Activated T-helper 2 cell treated with anti-CD3 and anti-CD28 coated beads, Interferon-gamma antibody, Interleukin-2, Interleukin-4, amounts not matched to agents 10 μg/mL and 5 μg/mL and 100 μg/mL, durations not matched to agents 14 hours and 24 hours and 36 hours (primary cell): ENCODE data around the gene FUNDC2. TPM values are rescaled to one million over a fixed set of nuclear protein-coding genes. Genes with fewer than 3 reads are reported as not detected.
"Not testable (repeated sequence)": the region's sequence is repeated elsewhere in the genome, so short reads cannot be mapped to it uniquely, and the experiment has no call there.

ENCODE experiments used
- DNase-seq: peaks from one replicate; pipeline ENCODE4 v3.0.0; 2021; ENCODE audit warnings: low spot score
- H3K27ac Mint-ChIP-seq: one replicate; pipeline ENCODE4 v1.8.0; 2021; ENCODE audit warnings: mixed read lengths
- H3K27me3 Mint-ChIP-seq: one replicate; pipeline ENCODE4 v1.8.0; 2021; ENCODE audit warnings: low read depth, mixed read lengths
- H3K36me3 Mint-ChIP-seq: one replicate; pipeline ENCODE4 v1.8.0; 2021; ENCODE audit warnings: low read depth, mixed read lengths
- H3K4me1 Mint-ChIP-seq: one replicate; pipeline ENCODE4 v1.8.0; 2021; ENCODE audit warnings: low read depth, mixed read lengths
- H3K4me3 Mint-ChIP-seq: one replicate; pipeline ENCODE4 v1.8.0; 2021; ENCODE audit warnings: low read depth, mild to moderate bottlenecking, moderate library complexity, mixed read lengths
- H3K9me3 Mint-ChIP-seq: one replicate; pipeline ENCODE4 v1.8.0; 2021; ENCODE audit warnings: mixed read lengths
- intact Hi-C: fragments of 100-400 bp; cut with micrococcal nuclease; formaldehyde crosslinking; loops from one replicate; pipeline ENCODE4 v1.15.1; 2023
- total RNA-seq: library from RNA; stranded (reverse); gene quantifications from 2 replicates; pipeline ENCODE4 v1.2.3, GENCODE V29; 2022

Gene FUNDC2
- total RNA-seq, 1 donor from 2014 or later, result 70.7 TPM

DNA sequence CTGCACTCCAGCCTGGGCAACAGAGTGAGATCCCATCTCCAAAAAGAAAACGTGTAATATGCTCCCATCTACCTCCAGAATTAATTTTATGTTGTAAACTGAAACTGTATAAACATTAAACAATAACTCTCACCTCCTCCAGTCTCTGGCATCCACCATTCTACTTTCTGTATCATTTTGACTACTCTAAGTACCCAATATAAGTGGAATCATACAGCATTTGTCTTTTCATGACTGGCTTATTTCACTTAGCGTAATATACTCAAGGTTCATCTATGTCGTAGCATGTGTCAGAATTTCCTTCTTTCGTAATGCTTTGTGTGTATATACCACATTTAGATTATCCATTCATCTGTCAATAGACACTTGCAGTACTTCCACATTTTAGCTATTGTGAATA is 24.8 kb upstream of the FUNDC2 start:
- H3K27me3 Mint-ChIP-seq, result peaks cover 7% of the 10 kb centered on the region
- no peak for DNase-seq
- peaks cover 2% of the 10 kb centered on the region for H3K4me1 Mint-ChIP-seq
- no peak overlapping the region for H3K27ac Mint-ChIP-seq
- intact Hi-C loops, result no loop called here
- no peaks in the 10 kb centered on the region for H3K36me3 Mint-ChIP-seq
- H3K9me3 Mint-ChIP-seq, result no peaks in the 10 kb centered on the region
- H3K4me3 Mint-ChIP-seq, result no peak overlapping the region

DNA sequence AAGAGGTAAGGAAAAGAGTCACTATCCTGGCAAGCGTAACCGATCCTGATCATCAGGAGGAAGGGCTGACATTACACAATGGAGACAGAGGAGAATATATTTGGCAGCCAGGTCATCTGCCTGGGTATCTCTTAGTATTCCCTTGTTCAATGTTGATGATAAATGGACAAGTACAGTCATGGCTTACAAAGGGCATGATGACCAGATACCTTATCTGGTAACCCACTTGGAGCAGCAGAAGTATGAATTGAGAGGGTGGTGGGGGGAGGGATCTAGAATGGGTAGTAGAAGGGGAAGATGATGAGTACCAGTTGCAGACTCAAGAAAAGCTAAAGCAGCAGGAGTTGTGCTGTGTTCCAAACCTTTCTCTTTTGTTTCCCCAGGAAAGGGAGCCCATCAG is 21.5 kb upstream of the FUNDC2 start:
- Mint-ChIP-seq H3K27ac (no peak overlapping the region), H3K36me3 (no peaks in the 10 kb centered on the region), H3K27me3 (peaks cover 3% of the 10 kb centered on the region), H3K4me1 (peaks cover 2% of the 10 kb centered on the region), H3K9me3 (no peaks in the 10 kb centered on the region), H3K4me3 (no peak overlapping the region)
- DNase-seq, result no peak
- intact Hi-C loops, result no loop called here

DNA sequence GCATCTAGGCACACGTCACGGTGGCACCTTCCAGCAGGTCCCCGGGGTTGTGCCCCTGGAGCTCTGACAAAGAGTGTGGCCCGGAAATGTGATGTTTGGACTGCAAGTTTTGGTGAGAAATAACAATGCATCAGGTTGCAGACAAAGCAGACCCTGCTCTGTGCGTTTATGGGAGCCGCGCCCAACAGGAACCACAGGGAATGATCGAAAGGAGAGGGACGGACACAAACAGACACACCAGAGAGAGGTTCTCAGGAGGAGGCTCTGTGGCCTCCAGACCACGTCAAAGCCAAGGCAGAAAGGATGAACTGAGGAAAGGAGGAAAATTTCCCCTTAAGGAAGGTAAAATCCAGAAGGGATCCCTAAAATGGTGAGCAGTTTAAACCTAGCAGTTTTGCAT is 20.3 kb upstream of the FUNDC2 start:
- H3K36me3 Mint-ChIP-seq, intact Hi-C loops, H3K4me3 Mint-ChIP-seq, H3K27me3 Mint-ChIP-seq, H3K27ac Mint-ChIP-seq, H3K9me3 Mint-ChIP-seq, H3K4me1 Mint-ChIP-seq, DNase-seq: not testable (repeated sequence)

DNA sequence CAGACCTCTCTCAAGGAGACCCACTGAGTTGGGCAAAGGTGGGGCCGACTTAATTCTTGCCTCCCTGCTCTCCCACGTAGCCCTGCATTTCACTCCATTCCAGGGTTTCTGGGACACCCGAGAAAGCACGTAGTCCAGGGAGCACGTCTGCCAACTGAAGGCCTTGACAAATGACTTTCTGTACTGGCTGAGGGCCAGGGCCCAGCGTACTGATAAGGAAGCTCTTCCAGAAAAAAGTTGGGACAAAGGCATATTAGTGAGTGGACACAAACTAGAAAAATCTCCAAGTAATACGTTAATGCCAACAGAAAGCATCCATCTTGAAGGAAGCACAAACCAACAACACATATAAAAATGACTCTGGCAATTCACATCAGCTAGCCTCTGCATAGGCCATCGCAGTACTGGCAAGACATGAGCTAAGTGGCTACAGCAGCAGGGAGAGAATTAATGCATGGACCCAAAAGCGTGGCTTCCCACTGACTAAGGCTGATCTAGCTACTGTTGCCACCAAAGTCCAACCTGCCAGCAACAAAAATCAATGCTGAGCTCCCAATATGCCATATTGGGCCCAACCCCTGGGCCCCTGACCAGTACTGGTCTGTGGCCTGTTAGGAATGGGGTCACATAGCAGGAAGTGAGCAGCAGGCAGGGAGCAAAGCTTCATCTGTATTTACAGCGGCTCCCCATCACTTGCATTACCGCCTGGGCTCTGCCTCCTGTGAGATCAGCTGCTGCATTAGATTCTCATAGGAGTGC is 19.6 kb upstream of the FUNDC2 start:
- H3K27me3 Mint-ChIP-seq, H3K4me1 Mint-ChIP-seq: not testable (repeated sequence)

DNA sequence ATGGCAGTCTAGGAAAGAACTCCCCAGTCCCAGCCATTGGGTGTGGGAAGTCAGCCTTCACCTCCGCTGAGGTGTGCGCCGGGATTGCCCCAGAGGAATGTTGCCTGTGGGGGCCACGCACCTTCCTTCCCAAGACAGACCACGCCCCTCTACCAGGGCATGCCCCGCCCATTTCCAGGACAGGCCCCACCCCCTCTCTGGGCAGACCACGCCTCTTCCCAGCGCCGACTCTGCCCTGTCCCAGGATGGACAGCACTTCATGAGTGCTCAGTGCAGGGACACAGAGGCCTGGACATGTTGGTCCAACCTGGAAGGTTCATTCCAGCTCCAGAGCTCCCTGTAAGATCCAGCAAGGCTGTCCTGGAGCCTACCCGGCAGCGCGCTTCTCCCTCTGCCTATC is 18.1 kb upstream of the FUNDC2 start:
- H3K4me1 Mint-ChIP-seq, H3K9me3 Mint-ChIP-seq, H3K27ac Mint-ChIP-seq, H3K27me3 Mint-ChIP-seq, H3K36me3 Mint-ChIP-seq, H3K4me3 Mint-ChIP-seq, intact Hi-C loops, DNase-seq: not testable (repeated sequence)

More for the DNA sequence above, 19.6 kb upstream of the FUNDC2 start:
- DNase-seq, intact Hi-C loops, H3K4me3 Mint-ChIP-seq, H3K9me3 Mint-ChIP-seq, H3K36me3 Mint-ChIP-seq, H3K27ac Mint-ChIP-seq: not testable (repeated sequence)

DNA sequence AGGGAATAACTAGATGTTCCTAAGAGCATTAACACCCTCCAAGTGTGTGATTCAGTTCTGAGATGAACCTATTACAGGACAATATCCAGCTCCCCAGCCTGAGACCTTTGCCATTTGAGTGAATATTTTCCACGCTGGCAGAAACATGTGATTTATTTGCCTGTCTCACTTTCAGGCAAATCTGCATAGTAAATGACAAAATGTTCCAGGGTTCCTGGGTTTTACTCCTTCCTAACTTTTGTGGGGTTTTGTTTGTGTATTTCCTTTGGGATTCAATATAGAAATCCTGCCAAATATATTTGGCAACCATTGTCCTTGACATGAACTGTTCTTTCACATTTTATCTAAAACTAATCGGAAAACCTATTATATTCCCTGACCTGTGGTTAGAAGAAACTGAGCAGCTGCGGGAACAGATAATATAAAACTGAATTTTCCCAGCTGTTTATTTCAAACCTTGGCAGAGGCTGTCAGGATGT is 16.6 kb upstream of the FUNDC2 start:
- no peak for DNase-seq
- Mint-ChIP-seq H3K4me3 (no peak overlapping the region), H3K27me3 (peaks cover 2% of the 10 kb centered on the region), H3K4me1 (peaks cover 2% of the 10 kb centered on the region), H3K27ac (no peak overlapping the region), H3K9me3 (no peaks in the 10 kb centered on the region), H3K36me3 (no peaks in the 10 kb centered on the region)
- intact Hi-C loops, result no loop called here

DNA sequence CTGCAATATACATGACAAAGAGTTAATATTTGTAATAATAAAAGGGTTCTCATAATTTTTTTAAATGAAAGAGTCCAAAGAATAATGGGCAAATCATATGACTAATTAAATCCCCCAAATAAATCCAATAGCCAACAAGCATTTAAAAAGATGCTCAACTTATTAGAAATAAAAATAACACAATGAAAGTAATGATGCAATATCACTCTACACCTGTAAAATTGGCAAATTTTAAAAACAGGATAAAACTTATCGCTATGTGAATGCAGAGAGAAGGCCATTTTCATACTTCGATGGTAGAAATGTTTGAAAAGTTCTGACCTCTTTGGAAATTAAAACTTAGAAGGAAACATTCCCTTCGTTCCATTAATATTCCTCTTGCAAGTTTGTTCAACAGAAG is 6.1 kb upstream of the FUNDC2 start:
- H3K27me3 Mint-ChIP-seq, result peaks cover 9% of the 10 kb centered on the region

DNA sequence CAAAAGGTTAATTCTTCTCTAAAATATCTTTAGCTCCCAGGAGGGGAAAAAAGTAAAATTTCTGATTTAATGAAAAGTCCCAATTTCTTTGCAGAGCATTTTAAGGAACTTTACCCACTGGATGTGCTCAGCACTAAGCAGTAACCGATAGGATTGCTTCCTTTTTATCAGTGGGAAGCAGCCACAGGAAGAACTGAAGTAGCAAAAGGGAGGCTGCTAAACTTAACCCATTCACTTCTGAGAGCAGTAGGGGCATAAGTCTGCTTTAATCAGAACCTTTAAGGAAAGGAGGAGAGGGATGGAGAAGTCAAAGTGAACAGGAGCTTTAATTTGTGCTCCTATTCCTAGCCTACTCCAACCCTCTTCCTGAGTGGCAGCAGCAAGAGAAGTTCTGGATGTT is 4.1 kb upstream of the FUNDC2 start, which contains the start of gene F8:
Gene F8 (minus strand): TSS at position 139 of the 400 bp plus-strand sequence. CDS start 171 bp downstream, outside the sequence.
- no peaks in the 10 kb centered on the region for H3K36me3 Mint-ChIP-seq
- intact Hi-C loops, result no loop called here
- H3K27me3 Mint-ChIP-seq, result peaks cover 9% of the 10 kb centered on the region
- H3K27ac Mint-ChIP-seq, result no peak within 1 kb of the TSS
- no peaks in the 10 kb centered on the region for H3K9me3 Mint-ChIP-seq
- H3K4me3 Mint-ChIP-seq, result no peak within 1 kb of the TSS
- DNase-seq, result no peak
- H3K4me1 Mint-ChIP-seq, result peaks cover 5% of the 10 kb centered on the region

More for the DNA sequence above, 6.1 kb upstream of the FUNDC2 start:
- H3K27ac Mint-ChIP-seq, result no peak overlapping the region
- H3K4me3 Mint-ChIP-seq, result no peak overlapping the region
- no peaks in the 10 kb centered on the region for H3K36me3 Mint-ChIP-seq
- intact Hi-C loops, result no loop called here
- DNase-seq, result no peak
- H3K4me1 Mint-ChIP-seq, result peaks cover 5% of the 10 kb centered on the region
- H3K9me3 Mint-ChIP-seq, result no peaks in the 10 kb centered on the region

DNA sequence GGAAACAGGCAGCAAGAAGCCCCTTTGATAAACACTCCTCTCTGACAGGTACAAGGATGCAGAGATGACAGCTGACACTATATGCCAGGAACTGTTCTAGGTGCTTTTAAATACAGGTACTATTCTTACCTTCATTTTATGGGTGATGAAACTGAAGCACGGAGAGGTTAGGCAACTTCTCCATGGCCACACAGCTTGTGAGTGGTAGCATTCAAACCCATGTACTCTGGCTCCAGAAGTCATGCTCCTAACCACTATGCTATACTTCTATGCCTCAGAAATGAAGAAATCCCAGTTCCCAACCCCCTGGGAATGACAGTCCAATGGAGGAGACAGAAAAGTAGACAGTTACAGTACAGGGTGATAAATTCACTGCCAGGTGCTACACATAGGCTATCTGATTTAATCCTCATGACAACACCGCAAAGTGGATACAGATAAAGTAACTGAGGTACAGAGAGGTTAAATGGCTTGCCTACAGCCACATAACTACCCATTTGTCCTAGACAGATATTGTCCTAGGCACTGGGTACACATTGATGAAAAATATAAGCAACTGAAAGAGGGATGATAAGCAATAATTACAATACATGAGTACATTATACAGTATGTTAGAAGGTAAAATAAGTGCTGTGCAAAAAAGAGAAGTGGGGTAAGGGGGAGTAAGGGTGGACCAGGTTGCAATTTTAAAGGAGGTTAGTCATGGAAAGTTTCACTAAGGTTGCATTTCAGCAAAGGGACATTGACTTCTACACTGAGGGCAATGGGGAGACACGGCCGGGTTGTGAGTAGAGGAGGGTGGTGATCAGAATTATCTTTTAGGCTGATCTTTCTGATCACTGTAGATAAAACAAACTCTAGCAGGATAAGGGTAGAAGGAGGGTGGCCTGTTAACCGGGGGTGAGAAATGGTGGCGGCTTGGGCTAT is 2.5 kb upstream of the FUNDC2 start:
- intact Hi-C loops, result no loop called here
- H3K27me3 Mint-ChIP-seq, result peaks cover 9% of the 10 kb centered on the region
- no peak overlapping the region for H3K4me3 Mint-ChIP-seq
- H3K36me3 Mint-ChIP-seq, result no peaks in the 10 kb centered on the region
- H3K9me3 Mint-ChIP-seq, result no peaks in the 10 kb centered on the region
- H3K27ac Mint-ChIP-seq, result no peak overlapping the region
- no peak for DNase-seq
- peaks cover 16% of the 10 kb centered on the region for H3K4me1 Mint-ChIP-seq

DNA sequence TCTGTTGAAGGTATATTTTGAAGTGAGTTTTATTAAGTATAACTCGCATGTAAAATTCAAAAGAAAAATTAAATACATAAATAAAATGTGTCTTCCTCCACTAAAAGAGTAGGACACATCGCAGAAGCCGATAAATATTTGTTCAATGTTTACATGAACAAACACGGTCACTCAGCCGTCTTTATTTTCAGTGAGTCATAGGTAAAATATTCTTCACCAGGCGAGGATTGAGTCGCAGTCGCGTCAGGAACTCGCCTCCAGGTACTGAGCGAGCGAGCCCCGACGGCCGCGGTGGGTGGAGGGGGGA is 271 bp upstream of the FUNDC2 start:
- H3K9me3 Mint-ChIP-seq, result no peaks in the 10 kb centered on the region
- peaks cover 19% of the 10 kb centered on the region for H3K4me1 Mint-ChIP-seq
- no peaks in the 10 kb centered on the region for H3K36me3 Mint-ChIP-seq
- DNase-seq, result no peak
- intact Hi-C loops, result loop anchor here (1.0 to 2.0 kb wide), 4 partner anchors 22 to 46 kb away; partner anchors contain the start of genes BRCC3, CMC4 and MTCP1
- peak overlapping the region; percentile 69 for H3K4me3 Mint-ChIP-seq
- H3K27me3 Mint-ChIP-seq, result peaks cover 7% of the 10 kb centered on the region
- H3K27ac Mint-ChIP-seq, result peak overlapping the region; percentile 77

DNA sequence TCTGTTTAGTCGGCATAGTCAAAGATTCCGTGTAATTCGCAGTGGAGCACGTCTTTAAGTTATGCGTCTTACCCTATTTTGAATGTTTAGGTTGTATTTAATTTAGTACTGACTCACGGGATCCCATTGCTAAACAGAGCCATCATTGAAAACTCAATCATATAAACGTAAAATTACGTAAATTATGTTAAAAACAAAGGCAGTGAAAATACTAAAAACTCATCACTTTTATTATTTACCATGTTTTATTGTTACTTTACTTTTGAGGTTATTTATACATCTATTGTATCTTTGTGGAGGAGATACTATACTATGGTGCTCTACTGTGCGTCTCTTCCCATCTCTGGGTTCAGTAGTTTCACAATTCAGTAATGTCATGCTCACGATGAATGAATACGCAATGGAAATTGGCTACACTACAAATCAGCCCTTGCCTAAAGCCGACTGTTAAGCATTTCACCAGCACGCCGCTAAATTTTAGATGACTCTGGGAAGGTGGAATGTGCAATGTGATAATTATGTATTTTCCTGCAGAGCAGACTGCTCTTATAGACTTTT is 944 bp downstream of the FUNDC2 start:
- H3K4me1 Mint-ChIP-seq, result peaks cover 19% of the 10 kb centered on the region
- peak overlapping the region; percentile 91 for H3K27ac Mint-ChIP-seq
- intact Hi-C loops, result loop anchor here (2.0 kb wide), 3 partner anchors 21 to 47 kb away; no protein-coding TSS in a partner anchor
- H3K36me3 Mint-ChIP-seq, result no peaks in the 10 kb centered on the region
- DNase-seq, result no peak
- no peaks in the 10 kb centered on the region for H3K9me3 Mint-ChIP-seq
- H3K27me3 Mint-ChIP-seq, result peaks cover 5% of the 10 kb centered on the region
- peak overlapping the region; percentile 85 for H3K4me3 Mint-ChIP-seq

DNA sequence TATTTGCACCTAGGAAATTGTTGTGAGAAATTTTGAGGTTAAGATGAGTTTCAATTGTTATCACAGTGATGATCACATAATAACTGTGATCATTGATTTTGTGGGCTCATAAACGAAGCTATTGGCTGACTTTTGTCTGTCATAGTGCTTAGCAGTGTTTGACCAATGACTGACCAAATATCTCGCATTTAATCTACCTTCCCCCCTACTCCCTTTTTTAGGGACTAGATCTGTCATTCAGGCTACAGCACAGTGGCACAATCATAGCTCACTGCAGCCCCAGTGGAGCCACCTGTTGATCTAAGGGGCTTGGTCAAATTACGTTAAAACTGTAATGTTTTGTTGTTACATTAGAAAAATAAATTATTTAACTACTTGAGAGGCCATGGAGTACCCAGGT is 1.5 kb downstream of the FUNDC2 start:
- peak overlapping the region; percentile 91 for H3K27ac Mint-ChIP-seq
- peak overlapping the region; percentile 85 for H3K4me3 Mint-ChIP-seq
- H3K27me3 Mint-ChIP-seq, result peaks cover 5% of the 10 kb centered on the region
- peaks cover 19% of the 10 kb centered on the region for H3K4me1 Mint-ChIP-seq
- DNase-seq, result no peak
- H3K36me3 Mint-ChIP-seq, result no peaks in the 10 kb centered on the region
- no peaks in the 10 kb centered on the region for H3K9me3 Mint-ChIP-seq
- intact Hi-C loops, result no loop called here
